K562 (cell line): ENCODE data around the gene KCTD15. TPM values are rescaled to one million over a fixed set of nuclear protein-coding genes. Genes with fewer than 3 reads are reported as not detected.

Source experiments
- ATAC-seq: fragments of 200-7000 bp; cut with Tn5 transposase; 3 replicates; pipeline ENCODE4 v1.9.1; 2020; ENCODE audit warnings: moderate library complexity
- BruUV-seq: library from RNA; stranded (reverse); fragments of 400-500 nt; replicated peaks from 2 replicates; lab custom pipeline; 2021; lab: Mats Ljungman, UMichigan
- CTCF ChIA-PET: fragments of 300-600 bp; formaldehyde crosslinking; extraction: SDS; loops from one replicate; lab custom pipeline; 2021; ENCODE audit warnings: low intra/inter-chr PET ratio; lab: Yijun Ruan, JAX
- POLR2A ChIA-PET: fragments of 300-600, 350-650 bp; sonication (Branson Sonifier 250); formaldehyde crosslinking; extraction: SDS; loops from one replicate; lab custom pipeline; 2021; ENCODE audit warnings: antibody characterized with exemption, inconsistent platforms; lab: Yijun Ruan, JAX
- DNase-seq, 4 experiments: peaks; one replicate each; pipeline versions ENCODE4 v3.0.0 to v3.0.0-alpha.2; 2011 to 2018; ENCODE audit warnings: low spot score in 3 of 4, mixed read lengths in 3 of 4; ENCODE audit errors: extremely low read depth in 1 of 4
- FAIRE-seq: peaks from 2 replicates; lab custom pipeline; 2011; peaks lifted over from hg19 to GRCh38; lab: Jason Lieb, UNC
- H2AFZ ChIP-seq: 2 replicates; pipeline ENCODE4 v1.6.0; 2011; ENCODE audit warnings: low read depth, low read length, control low read depth, inconsistent platforms
- H3K27ac ChIP-seq: fragments of 200-600 bp; 3 replicates; pipeline ENCODE4 v1.8.0; 2011; ENCODE audit warnings: low read depth, mild to moderate bottlenecking, control low read depth, inconsistent platforms, low read length, moderate library complexity, mixed read lengths; ENCODE audit errors: extremely low read depth
- H3K27me3 ChIP-seq, 2 experiments: fragments of 300-600 bp in 1 of 2; 2 replicates in 1 of 2; 3 replicates in 1 of 2; pipeline versions ENCODE4 v1.6.0 to v1.8.0; 2011; ENCODE audit warnings: inconsistent platforms in 2 of 2, low read length in 2 of 2, mild to moderate bottlenecking in 1 of 2, mixed read lengths in 1 of 2, moderate library complexity in 1 of 2; ENCODE audit not compliant: control insufficient read depth in 2 of 2, insufficient read depth in 2 of 2
- H3K36me3 ChIP-seq: fragments of 300-600 bp; 3 replicates; pipeline ENCODE4 v1.8.0; 2011; ENCODE audit warnings: mild to moderate bottlenecking, low read length, inconsistent platforms; ENCODE audit not compliant: control insufficient read depth, insufficient read depth
- H3K4me1 ChIP-seq, 2 experiments: fragments of 200-600 bp in 1 of 2; replicated peaks in 1 of 2; 2 replicates in 1 of 2; 3 replicates in 1 of 2; pipeline versions ENCODE4 v1.5.1 to v1.8.0; 2011; ENCODE audit warnings: inconsistent platforms in 2 of 2, low read length in 2 of 2, mild to moderate bottlenecking in 1 of 2, mixed read lengths in 1 of 2, moderate library complexity in 1 of 2; ENCODE audit not compliant: control insufficient read depth in 2 of 2, insufficient read depth in 2 of 2
- H3K4me2 ChIP-seq: 2 replicates; pipeline ENCODE4 v1.6.1; 2011; ENCODE audit warnings: low read length, control low read depth, inconsistent platforms, mixed read lengths; ENCODE audit not compliant: insufficient read depth
- H3K4me3 ChIP-seq: fragments of 200-600 bp; sonication (generic), shearing (Covaris generic); 2 replicates; pipeline ENCODE4 v1.5.1; 2016; ENCODE audit warnings: control low read depth, inconsistent platforms
- H3K79me2 ChIP-seq: fragments of 200-600 bp; 3 replicates; pipeline ENCODE4 v1.8.0; 2011; ENCODE audit warnings: low read length, inconsistent platforms; ENCODE audit not compliant: control insufficient read depth, insufficient read depth
- H3K9ac ChIP-seq, 2 experiments: 2 replicates each; pipeline versions ENCODE4 v1.6.0 to v1.6.1; 2011; ENCODE audit warnings: low read depth in 2 of 2, low read length in 2 of 2, control low read depth in 1 of 2, inconsistent platforms in 1 of 2, mild to moderate bottlenecking in 1 of 2, mixed read lengths in 1 of 2; ENCODE audit not compliant: insufficient read depth in 1 of 2
- H3K9me1 ChIP-seq: one replicate; pipeline ENCODE4 v1.6.0; 2011; ENCODE audit warnings: inconsistent platforms, mild to moderate bottlenecking, low read length, moderate library complexity; ENCODE audit not compliant: control insufficient read depth, insufficient read depth
- H3K9me3 ChIP-seq: replicated peaks from 2 replicates; pipeline ENCODE4 v1.5.1; 2011; ENCODE audit warnings: low read depth, low read length, inconsistent platforms; ENCODE audit not compliant: control insufficient read depth, insufficient read depth
- H4K20me1 ChIP-seq: replicated peaks from 2 replicates; pipeline ENCODE4 v1.6.1; 2011; ENCODE audit warnings: low read length, inconsistent platforms, mixed read lengths; ENCODE audit not compliant: control insufficient read depth, insufficient read depth
- CBFA2T3 ChIP-seq: fragments of 450-650 bp; IDR thresholded peaks from 2 replicates; pipeline ENCODE4 v1.6.1; 2017
- KLF16 ChIP-seq: IDR thresholded peaks from 2 replicates; pipeline ENCODE4 v1.6.1; 2016; ENCODE audit warnings: antibody characterized with exemption
- YY1 ChIP-seq, 3 experiments: IDR thresholded peaks; 2 replicates each; pipeline ENCODE4 v1.6.1; 2011; ENCODE audit warnings: low read length in 2 of 3, mild to moderate bottlenecking in 2 of 3, moderate library complexity in 2 of 3, borderline replicate concordance in 1 of 3, control low read depth in 1 of 3, low read depth in 1 of 3; ENCODE audit not compliant: insufficient read depth in 3 of 3, insufficient replicate concordance in 2 of 3, control insufficient read depth in 1 of 3, insufficient read length in 1 of 3; ENCODE audit errors: extremely low read depth in 1 of 3
- ZBTB7A ChIP-seq: IDR thresholded peaks from 2 replicates; pipeline ENCODE4 v1.6.1; 2011; ENCODE audit warnings: low read depth, mild to moderate bottlenecking, low read length, moderate library complexity, borderline replicate concordance; ENCODE audit not compliant: control insufficient read depth
- WGBS: fragments of 100-300 bp; shearing (Covaris generic); methylation state at CpG from one replicate; pipeline ENCODE4 v1.1.6; 2016; ENCODE audit warnings: low coverage, mixed read lengths; ENCODE audit not compliant: insufficient coverage; ENCODE audit errors: missing lambda C conversion rate; 5-methylcytosine and 5-hydroxymethylcytosine counted together
- in situ Hi-C: fragments of 300-500 bp; cut with MboI; formaldehyde crosslinking; loops from 4 replicates; pipeline ENCODE4 v1.15.0; 2018; ENCODE audit warnings: inconsistent platforms, mixed read lengths
- intact Hi-C: fragments of 100-400 bp; cut with micrococcal nuclease; formaldehyde crosslinking; loops from 2 replicates; pipeline ENCODE4 v1.14.2; 2022
- polyA plus RNA-seq, 8 experiments: library from polyadenylated mRNA; depleted of rRNA in 4 of 8; stranded (reverse) in 5 of 8; unstranded in 3 of 8; fragments of >200 nt; fragmentation: Nextera tagmentation in 2 of 8; fragmentation: Illumina TruSeq in 1 of 8; extraction: Ambion mirVana in 2 of 8; extraction: Trizol in 1 of 8; gene quantifications; 2 replicates each; pipeline versions ENCODE4 v1.2.1 to v1.2.3, GENCODE V29; 2011 to 2014; ENCODE audit warnings: inconsistent platforms in 1 of 8, missing spikeins in 1 of 8
- total RNA-seq, 7 experiments: library from RNA; depleted of rRNA in 6 of 7; stranded (reverse); fragments of >200 nt in 6 of 7; fragmentation: Illumina TruSeq in 2 of 7; extraction: Trizol in 2 of 7; gene quantifications; 2 replicates each; pipeline versions ENCODE4 v1.2.1 to v1.2.3, GENCODE V29; 2011 to 2021; ENCODE audit warnings: low replicate concordance in 1 of 7
- TF ChIP-seq, protein P1 (sequence below): sonication (generic); formaldehyde crosslinking; IDR thresholded peaks from 2 replicates; pipeline ENCODE4 v1.8.1; 2022; ENCODE audit warnings: missing genetic modification reagents
- TF ChIP-seq, protein P2 (sequence below): fragments of 250-450 bp; sonication (Bioruptor Pico); IDR thresholded peaks from 2 replicates; pipeline ENCODE4 v1.8.0; 2022; ENCODE audit warnings: inconsistent platforms, mild to moderate bottlenecking, moderate library complexity, borderline replicate concordance

Gene KCTD15
- total and polyA plus RNA-seq, 9 of the 15 experiments (the other 6 are each of a cell fraction or from before 2014, with no cell fraction given): 1.7 to 49.0 (median 11.8) TPM

DNA sequence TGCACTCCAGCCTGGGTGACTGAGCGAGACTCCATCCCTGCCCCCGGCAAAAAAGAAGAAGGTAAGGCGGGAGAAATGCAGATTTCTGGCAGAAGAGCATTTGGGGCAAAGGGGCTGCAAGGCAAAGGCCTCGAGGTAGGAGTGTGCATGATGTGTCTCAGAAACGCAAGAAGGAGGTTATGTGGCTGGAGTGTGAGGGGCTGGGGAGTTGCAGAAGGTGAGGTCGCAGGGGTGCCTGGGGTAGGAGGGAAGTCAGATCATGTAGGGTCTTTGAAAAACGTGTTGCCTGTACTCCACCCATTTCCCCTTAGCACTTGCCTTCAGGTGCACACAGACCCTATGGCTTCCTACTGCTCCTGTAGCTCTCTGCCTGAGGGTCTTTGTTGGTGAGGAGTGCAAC, 29.9 kb downstream of the KCTD15 start (continued):
- TF ChIP-seq, protein P1, sequence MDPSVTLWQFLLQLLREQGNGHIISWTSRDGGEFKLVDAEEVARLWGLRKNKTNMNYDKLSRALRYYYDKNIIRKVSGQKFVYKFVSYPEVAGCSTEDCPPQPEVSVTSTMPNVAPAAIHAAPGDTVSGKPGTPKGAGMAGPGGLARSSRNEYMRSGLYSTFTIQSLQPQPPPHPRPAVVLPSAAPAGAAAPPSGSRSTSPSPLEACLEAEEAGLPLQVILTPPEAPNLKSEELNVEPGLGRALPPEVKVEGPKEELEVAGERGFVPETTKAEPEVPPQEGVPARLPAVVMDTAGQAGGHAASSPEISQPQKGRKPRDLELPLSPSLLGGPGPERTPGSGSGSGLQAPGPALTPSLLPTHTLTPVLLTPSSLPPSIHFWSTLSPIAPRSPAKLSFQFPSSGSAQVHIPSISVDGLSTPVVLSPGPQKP: no peak

DNA sequence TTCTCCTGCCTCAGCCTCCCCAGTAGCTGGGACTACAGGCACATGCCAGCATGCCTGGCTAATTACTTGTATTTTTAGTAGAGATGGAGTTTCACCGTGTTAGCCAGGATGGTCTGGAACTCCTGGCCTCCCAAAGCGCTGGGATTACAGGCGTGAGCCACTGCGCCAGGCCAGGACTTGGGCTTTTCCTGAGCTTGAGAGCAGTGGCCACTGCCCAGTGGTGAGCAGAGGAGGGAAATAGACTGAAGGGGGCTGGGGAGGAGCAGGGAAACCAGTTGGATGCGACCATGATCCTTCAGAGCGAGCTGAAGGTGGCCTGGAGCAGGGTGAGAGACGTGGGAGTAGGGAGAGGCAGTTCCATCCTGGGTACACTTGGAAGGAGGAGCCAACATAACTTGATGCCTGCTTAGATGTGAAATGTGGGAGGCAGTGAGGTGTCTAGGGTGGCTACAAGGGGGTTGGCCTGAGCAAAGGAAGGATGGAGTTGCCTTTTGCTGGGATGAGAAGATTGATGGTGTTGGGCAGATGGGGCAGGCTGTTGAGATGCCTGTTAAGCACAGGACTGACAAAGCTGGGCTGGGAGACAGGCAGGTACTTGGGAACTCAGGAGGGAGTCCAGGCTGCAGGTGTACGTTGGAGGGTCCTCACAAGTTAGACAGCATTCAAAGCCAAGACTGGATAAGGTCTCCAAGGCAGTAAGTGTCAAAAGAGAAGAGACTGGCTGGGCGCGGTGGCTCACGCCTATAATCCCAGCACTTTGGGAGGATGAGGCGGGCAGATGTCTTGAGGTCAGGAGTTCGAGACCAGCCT, 31.8 kb downstream of the KCTD15 start:
- Histone ChIP-seq H3K36me3 (no peaks in the 10 kb centered on the region), H3K27ac (no peak overlapping the region), H3K9ac (no peak overlapping the region), H3K9me3 (no peaks in the 10 kb centered on the region), H3K4me1 (no peaks in the 10 kb centered on the region), H2AFZ (no peak overlapping the region)
- no TSS peak for BruUV-seq
- CTCF ChIA-PET: no interaction called here
- WGBS: 1% methylated on average over 10 of the region's 13 CpGs
- no peak for TF ChIP-seq KLF16
- no peak for TF ChIP-seq CBFA2T3
- TF ChIP-seq YY1 (IDR thresholded peaks at IDR 0.05; ENCODE audit: borderline replicate concordance in 1 of 3, control insufficient read depth in 1 of 3, extremely low read depth in 1 of 3, insufficient read depth in 3 of 3, insufficient read length in 1 of 3, insufficient replicate concordance in 2 of 3, low read depth in 1 of 3, low read length in 2 of 3): no peak
- TF ChIP-seq ZBTB7A: no peak
- TF ChIP-seq, protein P2, sequence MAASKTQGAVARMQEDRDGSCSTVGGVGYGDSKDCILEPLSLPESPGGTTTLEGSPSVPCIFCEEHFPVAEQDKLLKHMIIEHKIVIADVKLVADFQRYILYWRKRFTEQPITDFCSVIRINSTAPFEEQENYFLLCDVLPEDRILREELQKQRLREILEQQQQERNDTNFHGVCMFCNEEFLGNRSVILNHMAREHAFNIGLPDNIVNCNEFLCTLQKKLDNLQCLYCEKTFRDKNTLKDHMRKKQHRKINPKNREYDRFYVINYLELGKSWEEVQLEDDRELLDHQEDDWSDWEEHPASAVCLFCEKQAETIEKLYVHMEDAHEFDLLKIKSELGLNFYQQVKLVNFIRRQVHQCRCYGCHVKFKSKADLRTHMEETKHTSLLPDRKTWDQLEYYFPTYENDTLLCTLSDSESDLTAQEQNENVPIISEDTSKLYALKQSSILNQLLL (CRISPR knock-in tag): no peak
- TF ChIP-seq, all 486 proteins: peak for 0
- no peaks in the 10 kb centered on the region for H3K9me1 ChIP-seq
- POLR2A ChIA-PET: interaction anchor here (1.1 kb wide), 1 partner anchor 10 kb away, joined by 3 read pairs; no protein-coding TSS in a partner anchor
- H3K79me2 ChIP-seq: no peaks in the 10 kb centered on the region
- DNase-seq (no peak), ATAC-seq (no peak), FAIRE-seq (no peak)
- in situ Hi-C loops (no loop called here), intact Hi-C loops (no loop called here)
- H3K4me3 ChIP-seq: no peak overlapping the region
- H4K20me1 ChIP-seq: no peaks in the 10 kb centered on the region
- no peak overlapping the region for H3K4me2 ChIP-seq
- peaks cover 7 to 27% of the 10 kb centered on the region in 2 experiments; a peak in 4 of 5 replicates for H3K27me3 ChIP-seq
